Kidney (tissue), 14 donors: Measurements from ENCODE around the gene DYNC1LI1. TPM values are rescaled to one million over a fixed set of nuclear protein-coding genes. Genes with fewer than 3 reads are reported as not detected.

Experiments used
- DNase-seq, 5 donors: peaks; one replicate each; pipeline ENCODE4 v3.0.0-alpha.2; 2013 to 2020
- FAIRE-seq: peaks from 2 replicates; lab custom pipeline; 2012; peaks lifted over from hg19 to GRCh38; lab: Jason Lieb, UNC
- H3K27ac ChIP-seq, 2 donors: one replicate each; pipeline ENCODE4 v1.7.0; 2013; ENCODE audit warnings: low read depth in 2 of 2, low read length in 2 of 2, inconsistent platforms in 1 of 2
- H3K27me3 ChIP-seq: one replicate; pipeline ENCODE4 v1.7.1; 2013; ENCODE audit warnings: low read length, inconsistent platforms; ENCODE audit not compliant: control insufficient read depth, insufficient read depth
- H3K36me3 ChIP-seq, 3 donors: one replicate each; pipeline versions ENCODE4 v1.7.0 to v1.7.1; 2013; ENCODE audit warnings: low read length in 3 of 3, control low read depth in 1 of 3, inconsistent platforms in 1 of 3; ENCODE audit not compliant: insufficient read depth in 3 of 3, control insufficient read depth in 2 of 3
- H3K4me1 ChIP-seq, 3 donors: one replicate each; pipeline versions ENCODE4 v1.7.0 to v1.7.1; 2013; ENCODE audit warnings: low read length in 3 of 3, inconsistent platforms in 1 of 3, low read depth in 1 of 3; ENCODE audit not compliant: control insufficient read depth in 2 of 3, insufficient read depth in 2 of 3
- H3K4me3 ChIP-seq, 3 donors: one replicate each; pipeline versions ENCODE4 v1.7.0 to v1.8.1; 2013; ENCODE audit warnings: low read length in 3 of 3, control low read depth in 1 of 3, inconsistent platforms in 1 of 3
- H3K9ac ChIP-seq, 3 donors: one replicate each; pipeline versions ENCODE4 v1.7.0 to v1.7.1; 2013; ENCODE audit warnings: low read length in 3 of 3, control low read depth in 1 of 3, inconsistent platforms in 1 of 3
- H3K9me3 ChIP-seq, 3 donors: one replicate each; pipeline versions ENCODE4 v1.7.0 to v1.7.1; 2013; ENCODE audit warnings: low read length in 3 of 3, control low read depth in 1 of 3, inconsistent platforms in 1 of 3; ENCODE audit not compliant: control insufficient read depth in 2 of 3, insufficient read depth in 1 of 3
- intact Hi-C: fragments of 100-400 bp; cut with DNase I; formaldehyde crosslinking; loops from one replicate; pipeline ENCODE4 v1.11.1; 2022
- polyA plus RNA-seq: library from polyadenylated mRNA; stranded (reverse); fragments of 350-450 nt; fragmentation: Illumina TruSeq; extraction: RNeasy Lipid Tissue Mini Kit (QIAGEN cat#74804); gene quantifications from one replicate; pipeline ENCODE4 v1.2.3, GENCODE V29; 2014; ENCODE audit warnings: low read depth, low replicate concordance; ENCODE audit not compliant: insufficient read depth
- total RNA-seq: library from RNA; stranded (reverse); fragmentation: NEBNext Ultra II Directional; extraction: Animal tissue kit (Norgen Biotek cat#: 25700); gene quantifications from one replicate; pipeline ENCODE4 v1.2.1, GENCODE V29; 2021
- TF ChIP-seq, protein P1 (sequence below): IDR thresholded peaks from 3 replicates; pipeline ENCODE4 v1.5.1; 2012; ENCODE audit warnings: mild to moderate bottlenecking, moderate library complexity, borderline replicate concordance; ENCODE audit not compliant: insufficient read depth; ENCODE audit errors: extremely low read depth
- donor health status: control.
- donor health status: control.
- donor health status: control.
- donor health status: control.
- donor health status: control.
- donor health status: DM: yes; HTN: yes; CAD: no.
- donor health status: Normal renal cell carcinoma (clear cell type).

The DYNC1LI1 gene
- total and polyA plus RNA-seq, 2 donors from 2014 or later = 24.3 to 28.2 TPM

DNA sequence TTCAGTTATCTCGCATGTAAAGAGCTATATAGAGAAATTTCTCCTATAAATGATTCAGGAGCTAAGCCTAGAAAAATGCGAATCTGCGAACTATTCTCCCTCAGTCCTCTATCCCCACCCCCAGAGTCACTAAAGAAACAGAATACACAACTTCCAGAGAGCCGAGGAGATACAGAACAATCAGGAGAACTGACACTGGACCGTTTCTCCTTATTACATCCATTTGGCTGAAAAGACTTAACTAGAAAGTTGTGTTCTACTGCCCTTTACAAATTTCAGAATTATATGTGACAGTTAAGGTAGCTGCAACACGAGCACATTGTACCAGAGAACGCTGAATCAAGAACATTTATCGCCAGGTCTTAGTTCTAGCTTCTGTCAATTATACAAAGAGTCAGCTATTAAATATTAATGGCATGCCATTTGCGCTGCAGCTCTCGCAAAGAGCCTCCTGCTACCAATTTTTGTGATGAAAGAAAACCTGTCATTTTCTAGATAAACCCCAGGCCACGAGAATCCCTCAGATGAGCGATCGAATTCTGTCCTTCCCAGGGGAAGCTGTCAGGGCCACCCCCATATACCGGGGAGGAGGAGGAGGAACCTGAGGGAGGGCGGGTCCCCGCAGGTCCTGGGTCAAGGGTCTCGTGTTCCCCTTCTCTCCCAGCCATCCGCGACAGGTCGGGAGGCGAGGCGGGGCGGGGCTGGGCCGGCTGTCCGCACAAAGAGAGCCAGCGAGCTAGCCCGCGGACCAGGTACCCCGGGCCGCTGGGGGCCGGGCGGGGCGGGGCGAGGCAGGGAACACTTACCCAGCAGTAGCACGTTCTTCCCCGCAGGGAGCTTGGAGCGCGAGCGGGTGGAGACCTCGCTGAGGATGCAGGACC is 878 bp downstream of the DYNC1LI1 start:
- no peaks in the 10 kb centered on the region for H3K4me1 ChIP-seq
- TF ChIP-seq, protein P1, sequence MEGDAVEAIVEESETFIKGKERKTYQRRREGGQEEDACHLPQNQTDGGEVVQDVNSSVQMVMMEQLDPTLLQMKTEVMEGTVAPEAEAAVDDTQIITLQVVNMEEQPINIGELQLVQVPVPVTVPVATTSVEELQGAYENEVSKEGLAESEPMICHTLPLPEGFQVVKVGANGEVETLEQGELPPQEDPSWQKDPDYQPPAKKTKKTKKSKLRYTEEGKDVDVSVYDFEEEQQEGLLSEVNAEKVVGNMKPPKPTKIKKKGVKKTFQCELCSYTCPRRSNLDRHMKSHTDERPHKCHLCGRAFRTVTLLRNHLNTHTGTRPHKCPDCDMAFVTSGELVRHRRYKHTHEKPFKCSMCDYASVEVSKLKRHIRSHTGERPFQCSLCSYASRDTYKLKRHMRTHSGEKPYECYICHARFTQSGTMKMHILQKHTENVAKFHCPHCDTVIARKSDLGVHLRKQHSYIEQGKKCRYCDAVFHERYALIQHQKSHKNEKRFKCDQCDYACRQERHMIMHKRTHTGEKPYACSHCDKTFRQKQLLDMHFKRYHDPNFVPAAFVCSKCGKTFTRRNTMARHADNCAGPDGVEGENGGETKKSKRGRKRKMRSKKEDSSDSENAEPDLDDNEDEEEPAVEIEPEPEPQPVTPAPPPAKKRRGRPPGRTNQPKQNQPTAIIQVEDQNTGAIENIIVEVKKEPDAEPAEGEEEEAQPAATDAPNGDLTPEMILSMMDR = no peak
- intact Hi-C loops = no loop called here
- H3K9me3 ChIP-seq = no peaks in the 10 kb centered on the region
- peak overlapping the region; percentile 81 to 87 (median 85) for H3K4me3 ChIP-seq
- FAIRE-seq (no peak), DNase-seq (peak; percentile 74 to 87 (median 77))
- no peaks in the 10 kb centered on the region for H3K27me3 ChIP-seq
- no peaks in the 10 kb centered on the region for H3K36me3 ChIP-seq
- H3K27ac ChIP-seq = peak overlapping the region; percentile 98 to 99
- peak overlapping the region; percentile 57 to 76 (median 61) for H3K9ac ChIP-seq

DNA sequence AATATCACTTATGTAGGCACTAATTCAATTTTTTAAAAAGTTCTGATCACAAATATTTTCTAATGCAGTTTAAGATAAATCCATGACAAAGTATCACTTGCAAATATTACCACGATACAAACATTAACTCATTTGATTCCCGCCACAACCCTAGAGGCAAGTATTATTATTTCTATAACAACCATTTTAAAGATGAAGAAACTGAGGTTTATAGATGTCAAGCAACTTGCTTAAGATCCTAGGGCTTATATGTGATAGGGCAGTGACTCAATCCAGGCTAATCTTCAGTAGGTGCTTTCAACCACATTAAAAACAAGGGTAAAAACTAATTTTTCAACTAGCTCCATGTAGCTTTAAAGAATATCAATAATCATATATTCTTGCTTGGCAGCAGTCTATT is 1.7 kb downstream of the DYNC1LI1 start:
- H3K4me3 ChIP-seq = peak overlapping the region in 2 of 3 donors; percentile 85 to 87
- H3K9ac ChIP-seq = no peak overlapping the region
- no peaks in the 10 kb centered on the region for H3K9me3 ChIP-seq
- no peaks in the 10 kb centered on the region for H3K4me1 ChIP-seq
- no peak for DNase-seq
- FAIRE-seq = no peak
- no peaks in the 10 kb centered on the region for H3K27me3 ChIP-seq
- TF ChIP-seq, protein P1 = no peak
- intact Hi-C loops = no loop called here
- H3K27ac ChIP-seq = no peak overlapping the region
- H3K36me3 ChIP-seq = no peaks in the 10 kb centered on the region

DNA sequence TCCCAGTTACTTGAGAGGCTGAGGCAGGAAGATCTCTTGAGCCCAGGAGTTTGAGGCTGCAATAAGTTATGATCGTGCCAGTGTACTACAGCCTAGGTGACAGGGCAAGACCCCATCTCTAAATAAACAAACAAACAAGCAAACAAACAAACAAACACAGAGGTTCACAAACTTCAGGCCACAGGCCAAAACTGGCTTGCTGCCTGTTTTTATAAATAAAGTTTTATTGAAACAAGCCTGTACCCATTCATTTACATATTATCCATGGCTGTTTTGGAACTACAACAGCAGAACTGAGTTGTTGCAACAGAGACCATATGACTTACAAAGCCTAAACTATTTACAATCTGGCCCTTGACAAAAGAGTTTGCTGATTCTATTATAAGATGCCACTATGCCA is 6.5 kb downstream of the DYNC1LI1 start:
- H3K27me3 ChIP-seq = no peaks in the 10 kb centered on the region
- no peaks in the 10 kb centered on the region for H3K9me3 ChIP-seq
- no peaks in the 10 kb centered on the region for H3K36me3 ChIP-seq
- no peaks in the 10 kb centered on the region for H3K4me1 ChIP-seq
- DNase-seq = no peak
- intact Hi-C loops = no loop called here
- no peak overlapping the region for H3K9ac ChIP-seq
- no peak for FAIRE-seq
- TF ChIP-seq, protein P1 = no peak
- H3K27ac ChIP-seq = no peak overlapping the region
- H3K4me3 ChIP-seq = no peak overlapping the region
